ENCODE measurements around the gene GRK7. TPM values are rescaled to one million over a fixed set of nuclear protein-coding genes. Genes with fewer than 3 reads are reported as not detected.

Gene GRK7
- total RNA-seq, 4 donors from 2014 or later: 0.16 TPM; not detected in 3

GRCh38 chr3:141789281-141789680, 26.1 kb downstream of the GRK7 start:
- Histone ChIP-seq H3K9me3 (no peaks in the 10 kb centered on the region), H3K36me3 (no peaks in the 10 kb centered on the region), H3K27me3 (no peaks in the 10 kb centered on the region), H3K27ac (no peak overlapping the region), H3K4me3 (no peak overlapping the region), H3K4me1 (no peaks in the 10 kb centered on the region)
- WGBS, 2 donors (ENCODE audit: low coverage in 1 of 2): 80 to 89% methylated on average over 1 to 7 of the region's 7 CpGs
- in situ Hi-C loops (cut with MboI; ENCODE audit: low pct_ligation_motif_present in 1 of 4, low pct_unique_long_range_greater_than_20kb in 1 of 4, low sequenced_read_pairs in 3 of 4) (no loop called here), intact Hi-C loops (cut with DNase I; ENCODE audit: low total_unique reads) (no loop called here)
- DNase-seq: no peak
- TF ChIP-seq EP300 (IDR thresholded peaks at IDR 0.05; ENCODE audit: low read depth) (no peak), POLR2A (IDR thresholded peaks at IDR 0.05) (no peak), POLR2AphosphoS5 (IDR thresholded peaks at IDR 0.05) (no peak)

- no peak for TF ChIP-seq POLR2AphosphoS5 (IDR thresholded peaks at IDR 0.05)
- TF ChIP-seq POLR2A (IDR thresholded peaks at IDR 0.05): no peak
- no peak for TF ChIP-seq EP300 (IDR thresholded peaks at IDR 0.05; ENCODE audit: low read depth)
- TF ChIP-seq CTCF (IDR thresholded peaks at IDR 0.05): no peak
- no peak for DNase-seq
- Histone ChIP-seq H3K27me3 (no peaks in the 10 kb centered on the region), H3K36me3 (no peaks in the 10 kb centered on the region), H3K9me3 (no peaks in the 10 kb centered on the region), H3K27ac (no peak overlapping the region), H3K4me3 (no peak overlapping the region), H3K4me1 (no peaks in the 10 kb centered on the region)
- in situ Hi-C loops (cut with MboI; ENCODE audit: low pct_ligation_motif_present in 1 of 4, low pct_unique_long_range_greater_than_20kb in 1 of 4, low sequenced_read_pairs in 3 of 4) (no loop called here), intact Hi-C loops (cut with DNase I; ENCODE audit: low total_unique reads) (no loop called here)
- WGBS, 2 donors (ENCODE audit: low coverage in 1 of 2): 92 to 100% methylated on average over 3 to 4 of the region's 4 CpGs
These were observed 27.0 kb downstream of the GRK7 start for GRCh38 chr3:141790171-141790570.

GRCh38 chr3:141792495-141792894, 29.3 kb downstream of the GRK7 start:
- no peak for DNase-seq
- intact Hi-C loops (cut with DNase I; ENCODE audit: low total_unique reads) (no loop called here), in situ Hi-C loops (cut with MboI; ENCODE audit: low pct_ligation_motif_present in 1 of 4, low pct_unique_long_range_greater_than_20kb in 1 of 4, low sequenced_read_pairs in 3 of 4) (no loop called here)
- no peaks in the 10 kb centered on the region for H3K36me3 ChIP-seq
- 100% methylated on average over 1 of the region's 1 CpG; no CpG with 5 or more reads in 1 of the 2 donors for WGBS, 2 donors (ENCODE audit: low coverage in 1 of 2)
- no peaks in the 10 kb centered on the region for H3K9me3 ChIP-seq
- TF ChIP-seq POLR2A (IDR thresholded peaks at IDR 0.05): no peak
- TF ChIP-seq POLR2AphosphoS5 (IDR thresholded peaks at IDR 0.05): no peak
- no peak for TF ChIP-seq CTCF (IDR thresholded peaks at IDR 0.05)
- TF ChIP-seq EP300 (IDR thresholded peaks at IDR 0.05; ENCODE audit: low read depth): no peak
- peaks cover under 1 to 16% (median 11%) of the 10 kb centered on the region in 4 donors for H3K4me1 ChIP-seq
- no peaks in the 10 kb centered on the region for H3K27me3 ChIP-seq
- H3K27ac ChIP-seq: no peak overlapping the region
- no peak overlapping the region for H3K4me3 ChIP-seq

GRCh38 chr3:141793476-141794260, 30.5 kb downstream of the GRK7 start:
- H3K4me1 ChIP-seq: peaks cover 12 to 27% (median 20%) of the 10 kb centered on the region in 4 donors
- TF ChIP-seq CTCF (IDR thresholded peaks at IDR 0.05) (no peak), POLR2A (IDR thresholded peaks at IDR 0.05) (no peak), POLR2AphosphoS5 (IDR thresholded peaks at IDR 0.05) (no peak), EP300 (IDR thresholded peaks at IDR 0.05; ENCODE audit: low read depth) (no peak)
- 91 to 100% methylated on average over 1 to 8 of the region's 8 CpGs for WGBS, 2 donors (ENCODE audit: low coverage in 1 of 2)
- no peak overlapping the region for H3K27ac ChIP-seq
- no peaks in the 10 kb centered on the region for H3K36me3 ChIP-seq
- intact Hi-C loops (cut with DNase I; ENCODE audit: low total_unique reads): no loop called here
- no peaks in the 10 kb centered on the region for H3K27me3 ChIP-seq
- H3K9me3 ChIP-seq: no peaks in the 10 kb centered on the region
- DNase-seq: no peak
- no peak overlapping the region for H3K4me3 ChIP-seq
- in situ Hi-C loops (cut with MboI; ENCODE audit: low pct_ligation_motif_present in 1 of 4, low pct_unique_long_range_greater_than_20kb in 1 of 4, low sequenced_read_pairs in 3 of 4): no loop called here

Measured in transverse colon (tissue), 4 donors.